Stimulated activated CD8-positive, alpha-beta memory T cell treated with anti-CD3 and anti-CD28 coated beads, Interleukin-15, amount 100 ng/mL, for 24 hours (primary cell): ENCODE measurements around the gene ABAT.
"Not testable (repeated sequence)": the region's sequence is repeated elsewhere in the genome, so short reads cannot be mapped to it uniquely, and the experiment has no call there.

ENCODE experiments used
- DNase-seq: peaks from one replicate; pipeline ENCODE4 v3.0.0-alpha.2; 2020; ENCODE audit warnings: low read depth

The ABAT gene

GRCh38 chr16:8742068-8742467 is 67.7 kb downstream of the ABAT start:
- no peak for DNase-seq

- not testable (repeated sequence) for DNase-seq
These were observed 74.5 kb downstream of the ABAT start for GRCh38 chr16:8748944-8749343.

GRCh38 chr16:8751481-8752311 is 77.3 kb downstream of the ABAT start:
- DNase-seq = no peak

GRCh38 chr16:8752706-8753105 is 78.3 kb downstream of the ABAT start:
- DNase-seq = no peak

- DNase-seq = no peak
These were observed 79.1 kb downstream of the ABAT start for GRCh38 chr16:8753416-8754054.

GRCh38 chr16:8756755-8757154 is 82.3 kb downstream of the ABAT start:
- DNase-seq = no peak

- no peak for DNase-seq
These were observed 83.6 kb downstream of the ABAT start for GRCh38 chr16:8758022-8758421.

- no peak for DNase-seq
These were observed 85.6 kb downstream of the ABAT start for GRCh38 chr16:8760021-8760420.

GRCh38 chr16:8761078-8761477 is 86.7 kb downstream of the ABAT start:
- no peak for DNase-seq

- no peak for DNase-seq
These were observed 87.8 kb downstream of the ABAT start for GRCh38 chr16:8762254-8762653.

- no peak for DNase-seq
These were observed 88.7 kb downstream of the ABAT start for GRCh38 chr16:8763083-8763482.

GRCh38 chr16:8763899-8764298 is 89.5 kb downstream of the ABAT start:
- DNase-seq = no peak

GRCh38 chr16:8764525-8765250 is 90.3 kb downstream of the ABAT start:
- no peak for DNase-seq

- DNase-seq = no peak
These were observed 92.8 kb downstream of the ABAT start for GRCh38 chr16:8767176-8767575.

GRCh38 chr16:8768283-8768682 is 93.9 kb downstream of the ABAT start:
- DNase-seq = no peak

GRCh38 chr16:8768692-8769091 is 94.3 kb downstream of the ABAT start:
- no peak for DNase-seq

GRCh38 chr16:8773537-8773936 is 99.1 kb downstream of the ABAT start:
- DNase-seq = no peak

GRCh38 chr16:8774208-8774607 is 99.8 kb downstream of the ABAT start:
- DNase-seq = no peak

- DNase-seq = no peak
These were observed 100.9 kb downstream of the ABAT start for GRCh38 chr16:8775359-8775758.

- DNase-seq = no peak
These were observed 101.7 kb downstream of the ABAT start for GRCh38 chr16:8776129-8776584.

- no peak for DNase-seq
These were observed 102.8 kb downstream of the ABAT start for GRCh38 chr16:8777217-8777616.

GRCh38 chr16:8781797-8782196 is 107.4 kb downstream of the ABAT start:
- DNase-seq = no peak

- no peak for DNase-seq
These were observed 108.3 kb downstream of the ABAT start for GRCh38 chr16:8782673-8783072.
